Measurements from ENCODE around the gene NAV3.

NAV3 gene

DNA sequence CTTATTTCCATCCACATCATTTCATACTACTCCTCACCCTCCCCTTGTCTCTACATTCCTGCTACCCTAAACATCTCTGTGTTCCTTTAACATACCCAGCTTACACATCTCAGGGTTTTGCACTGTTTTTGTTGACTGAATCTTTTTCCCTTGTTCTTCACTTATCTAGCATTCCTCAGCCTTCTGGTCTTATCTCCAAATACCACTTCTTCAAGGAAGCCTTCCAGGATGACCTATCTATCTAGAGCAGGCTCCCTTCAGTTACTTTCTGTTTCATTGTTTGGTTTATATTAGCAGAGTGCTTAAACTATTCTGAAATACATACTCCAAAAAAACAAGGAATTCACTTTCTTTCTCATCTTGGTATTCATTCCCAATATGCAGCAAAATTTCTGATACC is 353.1 kb downstream of the NAV3 start:
- no peak overlapping the region for H3K4me3 ChIP-seq (ENCODE audit: low read depth, low read length)

DNA sequence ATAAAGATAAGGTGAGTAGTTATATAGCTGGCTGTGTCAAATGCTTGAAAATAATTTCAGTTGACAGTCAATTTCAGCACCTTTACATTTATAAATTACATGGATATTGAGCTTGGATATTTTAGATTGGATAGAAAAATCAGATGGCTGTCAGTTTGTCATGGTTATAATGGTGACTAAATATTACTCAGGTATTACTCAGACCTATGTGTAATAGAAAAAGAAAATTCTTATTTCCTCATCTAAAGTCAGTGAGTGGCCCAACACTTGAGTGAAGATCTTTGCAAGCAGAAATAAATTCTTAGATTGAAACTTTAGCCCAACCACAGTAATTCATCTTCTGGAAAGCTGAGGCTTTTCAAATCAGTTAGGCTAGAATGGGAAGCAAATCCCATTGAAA is 354.4 kb downstream of the NAV3 start:
- H3K4me3 ChIP-seq (ENCODE audit: low read depth, low read length) = no peak overlapping the region
- TF ChIP-seq, protein P1, sequence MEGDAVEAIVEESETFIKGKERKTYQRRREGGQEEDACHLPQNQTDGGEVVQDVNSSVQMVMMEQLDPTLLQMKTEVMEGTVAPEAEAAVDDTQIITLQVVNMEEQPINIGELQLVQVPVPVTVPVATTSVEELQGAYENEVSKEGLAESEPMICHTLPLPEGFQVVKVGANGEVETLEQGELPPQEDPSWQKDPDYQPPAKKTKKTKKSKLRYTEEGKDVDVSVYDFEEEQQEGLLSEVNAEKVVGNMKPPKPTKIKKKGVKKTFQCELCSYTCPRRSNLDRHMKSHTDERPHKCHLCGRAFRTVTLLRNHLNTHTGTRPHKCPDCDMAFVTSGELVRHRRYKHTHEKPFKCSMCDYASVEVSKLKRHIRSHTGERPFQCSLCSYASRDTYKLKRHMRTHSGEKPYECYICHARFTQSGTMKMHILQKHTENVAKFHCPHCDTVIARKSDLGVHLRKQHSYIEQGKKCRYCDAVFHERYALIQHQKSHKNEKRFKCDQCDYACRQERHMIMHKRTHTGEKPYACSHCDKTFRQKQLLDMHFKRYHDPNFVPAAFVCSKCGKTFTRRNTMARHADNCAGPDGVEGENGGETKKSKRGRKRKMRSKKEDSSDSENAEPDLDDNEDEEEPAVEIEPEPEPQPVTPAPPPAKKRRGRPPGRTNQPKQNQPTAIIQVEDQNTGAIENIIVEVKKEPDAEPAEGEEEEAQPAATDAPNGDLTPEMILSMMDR (IDR thresholded peaks at IDR 0.05; ENCODE audit: borderline replicate concordance, insufficient read depth, low read depth, low read length) = no peak

More for the DNA sequence above, 353.1 kb downstream of the NAV3 start:
- TF ChIP-seq, protein P1 (IDR thresholded peaks at IDR 0.05; ENCODE audit: borderline replicate concordance, insufficient read depth, low read depth, low read length) = no peak

DNA sequence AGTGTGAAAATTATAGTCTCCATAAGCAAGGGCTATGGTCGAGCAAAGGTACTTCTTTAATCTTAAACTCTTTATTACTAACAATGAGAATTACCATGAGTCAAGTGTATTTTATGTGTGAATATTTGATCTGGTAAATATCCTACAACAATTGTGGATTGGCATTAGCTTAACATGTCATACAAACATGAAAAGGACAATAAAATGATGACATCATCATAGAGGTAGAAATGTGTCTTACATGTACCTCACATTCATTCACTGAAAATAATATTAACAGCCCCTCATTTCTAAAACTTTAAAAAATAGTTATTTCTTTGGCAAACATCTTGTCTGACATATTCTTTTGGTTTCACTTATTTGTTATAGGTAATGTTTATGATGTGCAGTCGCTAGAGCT is 355.0 kb downstream of the NAV3 start:
- TF ChIP-seq, protein P1 (IDR thresholded peaks at IDR 0.05; ENCODE audit: borderline replicate concordance, insufficient read depth, low read depth, low read length) = no peak

DNA sequence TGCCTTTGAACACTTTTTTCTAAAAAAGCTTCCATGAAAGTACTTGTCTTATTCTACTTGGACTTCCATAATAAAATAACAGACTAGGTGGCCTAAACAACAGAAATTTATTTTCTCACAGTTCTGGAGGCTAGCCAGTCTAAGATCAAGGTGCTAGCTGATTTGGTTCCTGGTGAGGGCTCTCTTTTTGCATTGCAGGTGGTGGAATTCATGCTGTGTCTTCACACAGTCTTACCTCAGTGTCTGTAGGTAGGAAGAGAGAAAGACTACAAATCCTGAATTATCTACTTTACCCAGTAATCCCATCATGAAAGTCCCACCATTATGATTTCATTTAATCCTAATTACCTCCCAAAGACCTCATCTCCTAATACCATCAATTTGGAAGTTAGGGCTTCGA is 356.0 kb downstream of the NAV3 start:
- TF ChIP-seq, protein P1 (IDR thresholded peaks at IDR 0.05; ENCODE audit: borderline replicate concordance, insufficient read depth, low read depth, low read length) = no peak

More for the DNA sequence above, 355.0 kb downstream of the NAV3 start:
- no peak overlapping the region for H3K4me3 ChIP-seq (ENCODE audit: low read depth, low read length)

DNA sequence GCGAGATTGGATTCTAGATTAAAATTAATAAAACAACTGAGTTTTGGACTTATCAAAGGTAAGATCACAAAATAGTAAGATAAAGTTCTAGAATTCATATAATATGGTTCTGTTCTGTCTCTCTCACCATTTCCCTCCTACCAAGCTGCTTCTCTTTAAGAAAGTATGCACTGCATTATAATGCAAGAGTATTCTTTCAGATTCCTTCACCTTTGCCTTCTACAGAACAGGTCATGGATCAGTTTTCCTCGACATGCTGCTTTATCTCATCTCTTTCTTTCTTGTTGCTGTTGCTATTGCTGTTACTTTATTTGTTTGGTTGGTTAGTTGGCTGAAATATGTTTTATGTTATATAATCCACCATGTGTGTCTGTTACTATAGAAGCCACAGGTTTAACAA is 357.0 kb downstream of the NAV3 start:
- no peak overlapping the region for H3K4me3 ChIP-seq (ENCODE audit: low read depth, low read length)
- TF ChIP-seq, protein P1 (IDR thresholded peaks at IDR 0.05; ENCODE audit: borderline replicate concordance, insufficient read depth, low read depth, low read length) = no peak

More for the DNA sequence above, 356.0 kb downstream of the NAV3 start:
- H3K4me3 ChIP-seq (ENCODE audit: low read depth, low read length) = no peak overlapping the region

DNA sequence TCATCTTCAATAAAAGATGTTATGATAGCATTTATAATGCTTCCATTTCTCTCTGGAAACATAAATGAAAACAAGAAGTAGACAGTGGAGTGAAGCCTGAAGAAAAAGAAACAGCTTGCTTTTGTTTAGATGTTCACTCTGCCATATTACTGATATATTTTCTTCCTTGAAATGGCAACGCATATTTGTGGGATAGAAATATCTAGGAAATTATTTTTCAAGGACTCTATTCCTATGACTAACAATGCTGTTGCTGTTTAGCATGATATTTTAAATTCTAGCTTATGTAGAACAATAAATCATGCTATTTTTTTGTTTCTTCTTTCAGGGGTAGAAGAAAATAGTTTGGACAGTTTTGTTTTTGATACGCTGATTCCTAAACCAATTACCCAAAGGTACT is 359.0 kb downstream of the NAV3 start:
- no peak overlapping the region for H3K4me3 ChIP-seq (ENCODE audit: low read depth, low read length)
- TF ChIP-seq, protein P1 (IDR thresholded peaks at IDR 0.05; ENCODE audit: borderline replicate concordance, insufficient read depth, low read depth, low read length) = no peak

DNA sequence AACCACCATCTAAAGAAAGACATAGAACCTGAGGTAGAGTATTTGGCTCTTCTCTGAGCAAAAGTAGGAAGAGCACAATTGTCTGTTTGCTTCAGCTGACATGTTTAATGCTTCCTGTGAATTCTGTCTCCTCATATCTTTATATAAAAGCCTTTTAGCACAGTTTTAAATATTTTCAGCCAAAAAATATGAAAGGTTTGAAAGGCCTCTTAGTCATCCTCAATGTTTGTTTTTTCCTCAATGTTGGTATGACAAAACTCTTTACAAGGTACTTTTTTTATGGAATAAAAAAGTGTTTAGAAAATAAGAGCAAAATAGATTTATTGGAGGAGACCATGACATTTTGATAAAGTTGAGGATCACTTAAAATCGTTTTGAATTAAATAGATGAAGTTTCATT is 360.9 kb downstream of the NAV3 start:
- TF ChIP-seq, protein P1 (IDR thresholded peaks at IDR 0.05; ENCODE audit: borderline replicate concordance, insufficient read depth, low read depth, low read length) = no peak
- no peak overlapping the region for H3K4me3 ChIP-seq (ENCODE audit: low read depth, low read length)
